Hepatocyte (in vitro differentiated cells): ENCODE data around the gene KDM4B.

Experiments used
- CTCF ChIP-seq: fragments of 200-600 bp; sonication (generic); IDR thresholded peaks from 2 replicates; pipeline ENCODE4 v1.5.1; 2016; ENCODE audit warnings: antibody characterized with exemption, mild to moderate bottlenecking; ENCODE audit not compliant: poor library complexity
- EZH2 ChIP-seq: fragments of 200-600 bp; sonication (generic); IDR thresholded peaks from 2 replicates; pipeline ENCODE4 v1.6.1; 2016; ENCODE audit warnings: antibody characterized with exemption, mild to moderate bottlenecking, borderline replicate concordance

GRCh38 chr19:5030136-5030820, 61.4 kb downstream of the KDM4B start:
- TF ChIP-seq CTCF (no peak), EZH2 (no peak)
